Activated T-helper 1 cell treated with Interleukin-2 at 50 U/mL for 16 hours (primary cell): ENCODE measurements around the gene PALMD.

Source experiments
- DNase-seq: peaks from one replicate; pipeline ENCODE4 v3.0.0-alpha.2; 2020; ENCODE audit warnings: low read depth

The PALMD gene

GRCh38 chr1:99697580-99697979, 51.7 kb downstream of the PALMD start:
- DNase-seq, result no peak

GRCh38 chr1:99700020-99700419, 54.1 kb downstream of the PALMD start:
- DNase-seq, result no peak

GRCh38 chr1:99702221-99702620, 56.3 kb downstream of the PALMD start:
- no peak for DNase-seq

- no peak for DNase-seq
These were observed 58.5 kb downstream of the PALMD start for GRCh38 chr1:99704356-99704816.

- DNase-seq, result no peak
These were observed 59.5 kb downstream of the PALMD start for GRCh38 chr1:99705385-99705784.

- peak; percentile 13 for DNase-seq
These were observed 61.7 kb downstream of the PALMD start for GRCh38 chr1:99707535-99708142.

GRCh38 chr1:99710994-99711393, 65.1 kb downstream of the PALMD start:
- no peak for DNase-seq

GRCh38 chr1:99713006-99713405, 67.1 kb downstream of the PALMD start:
- DNase-seq, result no peak

GRCh38 chr1:99717005-99717404, 71.1 kb downstream of the PALMD start:
- DNase-seq, result no peak

- DNase-seq, result no peak
These were observed 77.3 kb downstream of the PALMD start for GRCh38 chr1:99723251-99723650.

- DNase-seq, result no peak
These were observed 80.1 kb downstream of the PALMD start for GRCh38 chr1:99725996-99726395.

- no peak for DNase-seq
These were observed 80.5 kb downstream of the PALMD start for GRCh38 chr1:99726407-99726806.

GRCh38 chr1:99726818-99727217, 80.9 kb downstream of the PALMD start:
- DNase-seq, result no peak

GRCh38 chr1:99727575-99728185, 81.8 kb downstream of the PALMD start:
- DNase-seq, result no peak

- DNase-seq, result no peak
These were observed 82.8 kb downstream of the PALMD start for GRCh38 chr1:99728494-99729235.

GRCh38 chr1:99731384-99731783, 85.5 kb downstream of the PALMD start:
- no peak for DNase-seq

- DNase-seq, result no peak
These were observed 89.9 kb downstream of the PALMD start for GRCh38 chr1:99735852-99736251.

GRCh38 chr1:99737016-99737415, 91.1 kb downstream of the PALMD start:
- no peak for DNase-seq

- DNase-seq, result no peak
These were observed 93.0 kb downstream of the PALMD start for GRCh38 chr1:99738858-99739465.

- no peak for DNase-seq
These were observed 94.2 kb downstream of the PALMD start for GRCh38 chr1:99740141-99740540.
